Thyroid gland (tissue), 4 donors: ENCODE measurements around the gene LIPN. TPM values are rescaled to one million over a fixed set of nuclear protein-coding genes. Genes with fewer than 3 reads are reported as not detected.

Experiments used
- total RNA-seq, 4 donors: library from RNA; depleted of rRNA; stranded (reverse); fragments of >200 nt; gene quantifications; one replicate each; pipeline ENCODE4 v1.2.3, GENCODE V29; 2016

The LIPN gene
- total RNA-seq, 4 donors from 2014 or later: not detected

Other genes with a start within 250 kb of the LIPN start
- gene RNLS, start 176.7 kb upstream of the LIPN start, total RNA-seq: 10 to 100 TPM; 10.6 to 38.7 (median 28.2) TPM
- gene LIPJ, start 173.3 kb upstream of the LIPN start, total RNA-seq: 1 to 10 TPM in 2 of 4 donors, under 1 TPM in 1, not detected in 1; 0.83 to 3.4 (median 2.3) TPM
- not detected for gene LIPF, start 95.6 kb upstream of the LIPN start, total RNA-seq
- not detected for gene LIPK, start 53.8 kb upstream of the LIPN start, total RNA-seq
- gene LIPM, start 42.7 kb downstream of the LIPN start, total RNA-seq: not detected
- gene ANKRD22, start 91.8 kb downstream of the LIPN start, total RNA-seq: not detected
- 1 to 10 TPM in 3 of 4 donors, under 1 TPM in 1; 0.63 to 6.2 (median 5.7) TPM for gene STAMBPL1, start 120.2 kb downstream of the LIPN start, total RNA-seq
- gene ACTA2, start 192.8 kb downstream of the LIPN start, total RNA-seq: 100 to 1,000 TPM in 1 of 4 donors, 10 to 100 TPM in 3; 61.5 to 173 (median 72.2) TPM
- gene FAS, start 230.8 kb downstream of the LIPN start, total RNA-seq: 10 to 100 TPM in 3 of 4 donors, 1 to 10 TPM in 1; 9.4 to 34.1 (median 17.4) TPM